Transverse colon (tissue), 4 donors: ENCODE measurements around the gene IL31.

Source experiments
- POLR2AphosphoS5 ChIP-seq, 3 donors: sonication (generic); formaldehyde crosslinking; IDR thresholded peaks; one replicate each; pipeline ENCODE4 v1.6.1; 2016; ENCODE audit warnings: antibody characterized with exemption in 3 of 3
- TF ChIP-seq, protein P1 (sequence below), 5 experiments: fragments of 200-600 bp in 3 of 5; fragments of 450-650 bp in 2 of 5; sonication (generic) in 3 of 5; IDR thresholded peaks; 1 replicate in 2 of 5; 2 replicates in 3 of 5; pipeline ENCODE4 v1.5.1; 2016 to 2017; ENCODE audit warnings: antibody characterized with exemption in 5 of 5, inconsistent platforms in 3 of 5, mild to moderate bottlenecking in 2 of 5, moderate library complexity in 1 of 5

GRCh38 chr12:122127839-122128238 lies 46.2 kb downstream of the IL31 start:
- TF ChIP-seq, protein P1, sequence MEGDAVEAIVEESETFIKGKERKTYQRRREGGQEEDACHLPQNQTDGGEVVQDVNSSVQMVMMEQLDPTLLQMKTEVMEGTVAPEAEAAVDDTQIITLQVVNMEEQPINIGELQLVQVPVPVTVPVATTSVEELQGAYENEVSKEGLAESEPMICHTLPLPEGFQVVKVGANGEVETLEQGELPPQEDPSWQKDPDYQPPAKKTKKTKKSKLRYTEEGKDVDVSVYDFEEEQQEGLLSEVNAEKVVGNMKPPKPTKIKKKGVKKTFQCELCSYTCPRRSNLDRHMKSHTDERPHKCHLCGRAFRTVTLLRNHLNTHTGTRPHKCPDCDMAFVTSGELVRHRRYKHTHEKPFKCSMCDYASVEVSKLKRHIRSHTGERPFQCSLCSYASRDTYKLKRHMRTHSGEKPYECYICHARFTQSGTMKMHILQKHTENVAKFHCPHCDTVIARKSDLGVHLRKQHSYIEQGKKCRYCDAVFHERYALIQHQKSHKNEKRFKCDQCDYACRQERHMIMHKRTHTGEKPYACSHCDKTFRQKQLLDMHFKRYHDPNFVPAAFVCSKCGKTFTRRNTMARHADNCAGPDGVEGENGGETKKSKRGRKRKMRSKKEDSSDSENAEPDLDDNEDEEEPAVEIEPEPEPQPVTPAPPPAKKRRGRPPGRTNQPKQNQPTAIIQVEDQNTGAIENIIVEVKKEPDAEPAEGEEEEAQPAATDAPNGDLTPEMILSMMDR (IDR thresholded peaks at IDR 0.05), result no peak
- no peak for TF ChIP-seq POLR2AphosphoS5 (IDR thresholded peaks at IDR 0.05)
